HCT116 (cell line): Measurements from ENCODE around the gene GSTM1.

Experiments
- CTCF ChIP-seq, 3 experiments: fragments of 200-600 bp in 1 of 3; sonication (generic) in 1 of 3; IDR thresholded peaks in 2 of 3; conservative IDR thresholded peaks in 1 of 3; 2 replicates each; pipeline ENCODE4 v1.5.1; 2012 to 2017; ENCODE audit warnings: low read depth in 2 of 3, low read length in 2 of 3, antibody characterized with exemption in 1 of 3, borderline replicate concordance in 1 of 3, control low read depth in 1 of 3, mild to moderate bottlenecking in 1 of 3, mixed read lengths in 1 of 3, mixed run types in 1 of 3, moderate library complexity in 1 of 3; ENCODE audit not compliant: insufficient read depth in 1 of 3
- YY1 ChIP-seq: IDR thresholded peaks from 2 replicates; pipeline ENCODE4 v1.6.1; 2011; ENCODE audit warnings: low read length, low read depth, moderate library complexity, mild to moderate bottlenecking; ENCODE audit not compliant: insufficient replicate concordance; ENCODE audit errors: extremely low read depth

- TF ChIP-seq YY1, result no peak
- no peak for TF ChIP-seq CTCF (IDR thresholded peaks at IDR 0.05 in 2 of 3, conservative IDR thresholded peaks at IDR 0.05 in 1 of 3; ENCODE audit: borderline replicate concordance in 1 of 3, insufficient read depth in 1 of 3, low read depth in 2 of 3, low read length in 2 of 3)
These were observed 34.3 kb upstream of the GSTM1 start for GRCh38 chr1:109653306-109653705.
